GM12878 (cell line): Measurements from ENCODE around the gene ACSM5. TPM values are rescaled to one million over a fixed set of nuclear protein-coding genes. Genes with fewer than 3 reads are reported as not detected.

Experiments used
- ATAC-seq: fragments of 200-7000 bp; cut with Tn5 transposase; 3 replicates; pipeline ENCODE4 v1.9.1; 2020; ENCODE audit warnings: mild to moderate bottlenecking, moderate library complexity
- BruUV-seq: library from RNA; stranded (reverse); fragments of 400-500 nt; replicated peaks from 2 replicates; lab custom pipeline; 2021; lab: Mats Ljungman, UMichigan
- CTCF ChIA-PET: fragments of 300-600 bp; sonication (Branson Sonifier 250); formaldehyde crosslinking; extraction: SDS; loops from one replicate; lab custom pipeline; 2021; ENCODE audit warnings: inconsistent platforms; lab: Yijun Ruan, JAX
- POLR2A ChIA-PET: fragments of 350-600 bp; formaldehyde crosslinking; extraction: SDS; loops from one replicate; lab custom pipeline; 2021; ENCODE audit warnings: inconsistent platforms; lab: Charles Lee
- RAD21 ChIA-PET: fragments of 300-600 bp; sonication (Branson Sonifier 250); formaldehyde crosslinking; loops from one replicate; lab custom pipeline; 2023; ENCODE audit warnings: antibody characterized with exemption; ENCODE audit not compliant: unreplicated experiment; lab: Charles Lee
- SMC1A ChIA-PET: fragments of 300-600 bp; sonication (Branson Sonifier 250); formaldehyde crosslinking; loops from one replicate; lab custom pipeline; 2023; ENCODE audit not compliant: unreplicated experiment, uncharacterized antibody; lab: Charles Lee
- DNase-seq: peaks from one replicate; pipeline ENCODE4 v3.0.0-alpha.2; 2011; ENCODE audit warnings: low read depth, low spot score
- FAIRE-seq: peaks from 3 replicates; lab custom pipeline; 2011; peaks lifted over from hg19 to GRCh38; lab: Jason Lieb, UNC
- H2AFZ ChIP-seq: 2 replicates; pipeline ENCODE4 v1.6.0; 2011; ENCODE audit warnings: low read depth, low read length, control low read depth; ENCODE audit not compliant: control insufficient read depth
- H3K27ac ChIP-seq: 2 replicates; pipeline ENCODE4 v1.5.1; 2011; ENCODE audit warnings: control low read depth; ENCODE audit not compliant: control insufficient read depth, insufficient read depth
- H3K27me3 ChIP-seq, 2 experiments: replicated peaks in 1 of 2; 2 replicates each; pipeline versions ENCODE4 v1.6.0 to v1.6.1; 2011; ENCODE audit warnings: low read length in 1 of 2; ENCODE audit not compliant: control insufficient read depth in 2 of 2, insufficient read depth in 2 of 2
- H3K36me3 ChIP-seq, 2 experiments: 2 replicates each; pipeline ENCODE4 v1.5.1; 2011; ENCODE audit warnings: low read length in 1 of 2; ENCODE audit not compliant: control insufficient read depth in 2 of 2, insufficient read depth in 2 of 2
- H3K4me1 ChIP-seq: 2 replicates; pipeline ENCODE4 v1.6.1; 2011; ENCODE audit warnings: mild to moderate bottlenecking, low read length, moderate library complexity, mixed read lengths; ENCODE audit not compliant: control insufficient read depth, insufficient read depth
- H3K4me2 ChIP-seq: 2 replicates; pipeline ENCODE4 v1.6.0; 2011; ENCODE audit warnings: control low read depth; ENCODE audit not compliant: control insufficient read depth, insufficient read depth
- H3K4me3 ChIP-seq: fragments of 200-600 bp; sonication (generic); 2 replicates; pipeline ENCODE4 v1.5.1; 2016
- H3K79me2 ChIP-seq: 2 replicates; pipeline ENCODE4 v1.6.0; 2011; ENCODE audit warnings: low read length; ENCODE audit not compliant: control insufficient read depth, insufficient read depth
- H3K9ac ChIP-seq: 2 replicates; pipeline ENCODE4 v1.8.0; 2011; ENCODE audit warnings: low read length, control low read depth, mixed read lengths; ENCODE audit not compliant: control insufficient read depth, insufficient read depth
- H3K9me3 ChIP-seq: replicated peaks from 3 replicates; pipeline ENCODE4 v1.5.1; 2011; ENCODE audit warnings: mild to moderate bottlenecking, low read length; ENCODE audit not compliant: control insufficient read depth, insufficient read depth
- H4K20me1 ChIP-seq: 2 replicates; pipeline ENCODE4 v1.6.0; 2011; ENCODE audit not compliant: control insufficient read depth, insufficient read depth
- CBFB ChIP-seq: IDR thresholded peaks from 2 replicates; pipeline ENCODE4 v1.6.1; 2016; ENCODE audit warnings: antibody characterized with exemption, low read depth
- E4F1 ChIP-seq: fragments of 450-650 bp; IDR thresholded peaks from 2 replicates; pipeline ENCODE4 v1.6.1; 2018; ENCODE audit warnings: borderline replicate concordance, mild to moderate bottlenecking; ENCODE audit not compliant: partially characterized antibody
- IRF3 ChIP-seq: fragments of 450-650 bp; IDR thresholded peaks from 2 replicates; pipeline ENCODE4 v1.6.1; 2014; ENCODE audit warnings: mild to moderate bottlenecking
- RB1 ChIP-seq: fragments of 450-650 bp; formaldehyde crosslinking; IDR thresholded peaks from 2 replicates; pipeline ENCODE4 v1.6.1; 2017; ENCODE audit warnings: mild to moderate bottlenecking, borderline replicate concordance
- SMARCA5 ChIP-seq: fragments of 450-650 bp; IDR thresholded peaks from 2 replicates; pipeline ENCODE4 v1.6.1; 2017; ENCODE audit warnings: mild to moderate bottlenecking
- WGBS: methylation state at CpG from one replicate; pipeline ENCODE4 v1.1.6; 2016; ENCODE audit warnings: low lambda C conversion rate; ENCODE audit not compliant: insufficient replicate concordance, insufficient coverage; ENCODE audit errors: missing lambda C conversion rate; 5-methylcytosine and 5-hydroxymethylcytosine counted together
- in situ Hi-C: fragments of 300-500 bp; cut with MboI; formaldehyde crosslinking; loops from 9 replicates; pipeline ENCODE4 v1.14.3; 2018; ENCODE audit warnings: mixed read lengths
- intact Hi-C: fragments of 100-400 bp; cut with micrococcal nuclease; formaldehyde crosslinking; loops from one replicate; pipeline ENCODE4 v1.14.2; 2022; ENCODE audit not compliant: unreplicated experiment
- polyA plus RNA-seq, 11 experiments: library from polyadenylated mRNA; depleted of rRNA in 4 of 11; unstranded in 6 of 11; stranded (reverse) in 5 of 11; fragments of >200 nt; fragmentation: Nextera tagmentation in 4 of 11; fragmentation: Illumina TruSeq in 1 of 11; extraction: Ambion mirVana in 4 of 11; extraction: Trizol in 1 of 11; gene quantifications; 1 replicate in 1 of 11; 2 replicates in 10 of 11; pipeline versions ENCODE4 v1.2.1 to v1.2.3, GENCODE V29; 2011 to 2016; ENCODE audit warnings: inconsistent platforms in 2 of 11, missing spikeins in 2 of 11, low read depth in 1 of 11
- total RNA-seq, 4 experiments: library from RNA; depleted of rRNA in 3 of 4; stranded (reverse); fragments of >200 nt in 3 of 4; fragmentation: Illumina TruSeq in 1 of 4; extraction: Trizol in 1 of 4; gene quantifications; 2 replicates each; pipeline versions ENCODE4 v1.2.1 to v1.2.3, GENCODE V29; 2013 to 2021

Gene ACSM5
- total and polyA plus RNA-seq, 10 of the 15 experiments (the other 5 are each of a cell fraction or from before 2014, with no cell fraction given), result 0.07 to 0.54 (median 0.26) TPM; not detected in 3

GRCh38 chr16:20388854-20389253 lies 20.5 kb upstream of the ACSM5 start:
- no TSS peak for BruUV-seq
- POLR2A ChIA-PET, result no interaction called here
- no peak for DNase-seq
- Histone ChIP-seq H4K20me1 (no peaks in the 10 kb centered on the region), H3K4me2 (no peak overlapping the region), H2AFZ (no peak overlapping the region), H3K36me3 (no peaks in the 10 kb centered on the region)
- 0% methylated on average over 1 of the region's 1 CpG for WGBS
- RAD21 ChIA-PET, result interaction anchor here (0.5 kb wide), 1 partner anchor 672 kb away, joined by 3 read pairs; no protein-coding TSS in a partner anchor
- in situ Hi-C loops, result no loop called here
- CTCF ChIA-PET, result interaction anchor here (0.7 to 6.4 kb wide), 2 partner anchors 481 to 773 kb away, joined by 3 to 137 read pairs; no protein-coding TSS in a partner anchor
- TF ChIP-seq SMARCA5, result no peak
- no peak for TF ChIP-seq CBFB
- TF ChIP-seq, all 136 proteins: peak for 0
- ATAC-seq (no peak), FAIRE-seq (no peak)
- Histone ChIP-seq H3K4me1 (no peaks in the 10 kb centered on the region), H3K9ac (no peak overlapping the region), H3K9me3 (no peaks in the 10 kb centered on the region), H3K27ac (no peak overlapping the region), H3K79me2 (no peaks in the 10 kb centered on the region), H3K4me3 (no peak overlapping the region), H3K27me3 (no peaks in the 10 kb centered on the region)
- intact Hi-C loops, result loop anchor here (10.0 kb wide), 1 partner anchor 316 kb away; no protein-coding TSS in a partner anchor
- SMC1A ChIA-PET, result no interaction called here

- Histone ChIP-seq H3K79me2 (no peaks in the 10 kb centered on the region), H2AFZ (no peak overlapping the region), H3K4me3 (no peak overlapping the region), H3K4me2 (no peak overlapping the region), H3K4me1 (no peaks in the 10 kb centered on the region), H3K9ac (no peak overlapping the region), H3K9me3 (no peaks in the 10 kb centered on the region), H4K20me1 (no peaks in the 10 kb centered on the region), H3K27ac (no peak overlapping the region), H3K27me3 (no peaks in the 10 kb centered on the region; a peak in 1 of 4 replicates), H3K36me3 (no peaks in the 10 kb centered on the region)
- FAIRE-seq (peak; percentile 13), DNase-seq (no peak), ATAC-seq (no peak)
- intact Hi-C loops (no loop called here), in situ Hi-C loops (no loop called here)
- POLR2A ChIA-PET, result no interaction called here
- no peak for TF ChIP-seq IRF3
- TF ChIP-seq E4F1, result peak; percentile 14
- TF ChIP-seq RB1, result no peak
- WGBS, result 9% methylated on average over 5 of the region's 5 CpGs
- RAD21 ChIA-PET, result no interaction called here
- SMC1A ChIA-PET, result no interaction called here
- CTCF ChIA-PET, result interaction anchor here (1.9 kb wide), 1 partner anchor 483 kb away, joined by 7 read pairs; no protein-coding TSS in a partner anchor
- BruUV-seq, result no TSS peak
These were observed 18.3 kb upstream of the ACSM5 start for GRCh38 chr16:20391045-20391444.
